Measurements from ENCODE around the gene RXFP1.

The RXFP1 gene

GRCh38 chr4:158622251-158622650 is 100.6 kb downstream of the RXFP1 start:
- no peak overlapping the region for H3K27ac ChIP-seq
- DNase-seq (ENCODE audit: low spot score): no peak
- no peak for TF ChIP-seq CTCF (IDR thresholded peaks at IDR 0.05)
- H3K4me3 ChIP-seq: no peak overlapping the region

GRCh38 chr4:158624889-158625478 is 103.3 kb downstream of the RXFP1 start:
- no peak overlapping the region for H3K27ac ChIP-seq
- peak; percentile 34 for TF ChIP-seq CTCF (IDR thresholded peaks at IDR 0.05)
- no peak overlapping the region for H3K4me3 ChIP-seq
- DNase-seq (ENCODE audit: low spot score): no peak

- H3K27ac ChIP-seq: no peak overlapping the region
- DNase-seq (ENCODE audit: low spot score): no peak
- H3K4me3 ChIP-seq: no peak overlapping the region
- no peak for TF ChIP-seq CTCF (IDR thresholded peaks at IDR 0.05)
Observed at GRCh38 chr4:158625544-158625943, 103.9 kb downstream of the RXFP1 start.

- Histone ChIP-seq H3K4me3 (no peak overlapping the region), H3K27ac (no peak overlapping the region)
- TF ChIP-seq CTCF (IDR thresholded peaks at IDR 0.05): no peak
- no peak for DNase-seq (ENCODE audit: low spot score)
Observed at GRCh38 chr4:158630893-158631292, 109.2 kb downstream of the RXFP1 start.

GRCh38 chr4:158636619-158637018 is 114.9 kb downstream of the RXFP1 start:
- no peak for DNase-seq (ENCODE audit: low spot score)
- TF ChIP-seq CTCF (IDR thresholded peaks at IDR 0.05): no peak
- Histone ChIP-seq H3K27ac (no peak overlapping the region), H3K4me3 (no peak overlapping the region)

- no peak overlapping the region for H3K27ac ChIP-seq
- TF ChIP-seq CTCF (IDR thresholded peaks at IDR 0.05): no peak
- DNase-seq (ENCODE audit: low spot score): no peak
- no peak overlapping the region for H3K4me3 ChIP-seq
Observed at GRCh38 chr4:158644356-158644755, 122.7 kb downstream of the RXFP1 start.

- Histone ChIP-seq H3K4me3 (no peak overlapping the region), H3K27ac (no peak overlapping the region)
- no peak for DNase-seq (ENCODE audit: low spot score)
- no peak for TF ChIP-seq CTCF (IDR thresholded peaks at IDR 0.05)
Observed at GRCh38 chr4:158644760-158645159, 123.1 kb downstream of the RXFP1 start.
